Activated CD8-positive, alpha-beta memory T cell treated with anti-CD3 and anti-CD28 coated beads for 36 hours (primary cell): ENCODE measurements around the gene DPY19L1. TPM values are rescaled to one million over a fixed set of nuclear protein-coding genes. Genes with fewer than 3 reads are reported as not detected.
"Not testable (repeated sequence)": the region's sequence is repeated elsewhere in the genome, so short reads cannot be mapped to it uniquely, and the experiment has no call there.

Experiments
- CTCF ChIA-PET: fragments of 350-600 bp; sonication (Branson Sonifier 250); formaldehyde crosslinking; loops from one replicate; lab custom pipeline; 2021; ENCODE audit warnings: antibody characterized with exemption; lab: Charles Lee
- POLR2A ChIA-PET: fragments of 350-600 bp; sonication (Branson Sonifier 250); formaldehyde crosslinking; loops from one replicate; lab custom pipeline; 2021; ENCODE audit warnings: antibody characterized with exemption; lab: Charles Lee
- total RNA-seq, 2 experiments: library from RNA; stranded (reverse); gene quantifications; one replicate each; pipeline ENCODE4 v1.2.3, GENCODE V29; 2021

DPY19L1 gene
- total RNA-seq, 2 experiments from 2014 or later: 12.1 to 14.0 TPM

DNA sequence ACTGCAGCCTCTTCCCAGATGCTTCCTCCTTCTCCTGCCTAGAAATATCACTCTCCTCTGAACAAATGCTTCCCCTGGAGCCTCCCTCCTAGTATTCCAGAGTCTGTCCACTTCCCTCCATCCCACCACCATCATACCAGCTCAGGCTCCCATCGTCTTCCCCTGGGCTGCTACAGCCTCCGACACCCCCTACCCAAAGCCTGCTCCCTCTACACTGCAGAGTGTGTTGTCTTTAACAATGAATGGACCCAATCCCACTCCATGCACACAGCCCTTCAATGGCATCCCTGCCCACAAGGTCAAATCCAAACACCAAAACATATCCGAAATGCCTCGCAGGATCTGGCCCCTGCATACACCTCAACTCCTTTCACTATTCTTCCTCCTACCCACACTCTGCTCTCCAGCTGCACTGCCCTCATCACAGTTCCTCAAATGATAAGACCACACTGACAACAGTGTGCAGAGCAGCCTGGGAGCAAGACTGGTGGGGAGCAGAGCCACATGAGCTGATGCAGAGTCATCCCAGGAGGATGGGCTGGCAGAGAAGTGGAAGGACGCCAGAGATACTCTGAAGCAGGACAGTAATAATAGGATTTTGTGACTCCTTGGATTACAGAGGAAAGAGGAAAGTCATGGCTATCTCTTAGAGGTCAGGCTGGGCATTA is 40.7 kb downstream of the DPY19L1 start:
- CTCF ChIA-PET, POLR2A ChIA-PET: not testable (repeated sequence)

DNA sequence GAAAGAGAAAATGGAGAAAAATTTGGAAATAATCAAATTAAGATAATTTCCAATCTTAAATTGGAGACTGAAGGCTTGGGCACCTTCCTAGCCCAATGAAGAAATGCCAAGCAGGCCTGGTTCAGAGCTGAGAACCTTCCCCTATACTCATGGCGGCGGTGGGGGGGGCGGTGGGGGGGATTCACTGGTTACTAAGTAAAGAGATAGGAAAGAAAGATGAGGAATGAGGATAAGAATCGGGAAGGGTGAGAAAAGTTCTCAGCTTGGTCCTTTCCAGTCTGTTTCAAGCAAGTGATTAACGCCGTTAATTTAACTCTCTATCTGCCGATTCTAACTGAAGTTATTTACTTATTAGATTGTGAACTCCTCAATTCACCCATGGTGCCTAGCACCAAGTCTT is 41.5 kb downstream of the DPY19L1 start:
- ChIA-PET CTCF (no interaction called here), POLR2A (no interaction called here)

DNA sequence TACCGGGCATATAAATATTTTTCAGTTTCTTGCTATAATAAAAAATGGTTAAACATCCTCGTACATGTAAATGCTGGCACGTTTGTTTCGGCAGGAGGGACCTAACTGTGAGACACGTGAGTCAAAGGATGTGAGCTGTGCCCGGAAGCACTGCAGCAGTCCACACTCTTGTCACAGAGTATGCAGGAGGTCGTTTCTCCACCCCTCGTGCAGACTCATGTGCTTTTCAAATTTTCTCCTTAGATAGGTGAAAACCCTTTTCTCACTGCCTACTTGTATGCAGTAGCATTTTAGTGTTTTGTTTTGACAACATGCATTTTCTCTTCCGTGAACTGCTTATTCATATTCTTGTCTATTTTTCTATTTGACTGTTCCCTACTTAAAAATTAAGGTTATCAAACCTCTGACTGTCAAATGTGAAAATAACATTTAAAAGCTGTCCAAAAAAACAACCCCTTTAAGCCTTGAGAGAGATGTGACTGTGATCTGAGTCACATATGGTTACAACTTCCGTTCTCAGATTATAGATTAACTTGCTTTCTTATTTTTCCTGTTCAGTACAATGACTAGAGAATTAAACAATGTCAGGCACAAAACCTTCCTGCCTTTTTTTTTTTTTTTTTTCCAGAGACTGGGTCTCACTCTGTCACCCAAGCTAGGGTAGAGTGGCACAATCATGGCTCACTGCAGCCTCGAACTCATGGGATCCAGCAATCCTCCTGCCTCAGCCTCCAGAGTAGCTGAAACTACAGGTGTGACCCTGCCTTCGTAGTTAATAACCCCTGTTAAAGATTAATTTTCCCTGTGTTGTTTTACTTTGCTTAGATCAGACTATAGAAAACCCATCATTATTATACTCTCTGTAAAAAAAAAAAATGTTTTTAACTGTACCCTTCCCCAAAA is 45.1 kb downstream of the DPY19L1 start:
- CTCF ChIA-PET: interaction anchor here (0.7 kb wide), 1 partner anchor 59 kb away, joined by 4 read pairs; no protein-coding TSS in a partner anchor
- POLR2A ChIA-PET: no interaction called here

DNA sequence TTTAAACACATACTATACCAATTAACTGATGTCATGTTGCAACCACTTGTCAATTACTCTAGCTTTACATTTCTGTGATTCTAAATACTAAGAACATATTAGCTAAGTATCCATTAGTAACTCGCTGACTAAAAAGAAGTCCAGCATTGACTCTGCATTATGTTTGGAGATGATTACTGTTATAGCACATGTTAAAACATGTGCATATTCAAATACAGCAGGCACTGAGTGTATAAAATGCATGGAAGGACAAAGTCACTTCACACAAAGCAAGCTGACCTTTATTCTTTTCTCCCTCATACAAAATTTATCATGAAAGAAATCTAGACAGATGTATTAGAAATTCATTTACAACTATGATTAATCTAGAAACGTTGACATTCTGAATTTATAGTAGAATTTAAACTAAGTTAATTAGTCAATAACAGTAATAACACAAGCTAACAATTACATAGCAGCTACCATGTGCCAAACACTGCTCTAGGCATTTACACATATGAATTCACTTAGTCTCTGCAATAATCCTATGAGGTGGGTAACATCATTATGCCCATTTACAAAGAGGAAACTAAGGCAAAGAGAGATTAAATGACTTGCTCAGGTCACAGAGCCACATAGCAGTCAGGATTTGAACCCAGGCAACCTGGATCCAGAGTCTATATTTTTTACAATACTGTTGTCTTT is 48.7 kb downstream of the DPY19L1 start:
- CTCF ChIA-PET, POLR2A ChIA-PET: not testable (repeated sequence)

DNA sequence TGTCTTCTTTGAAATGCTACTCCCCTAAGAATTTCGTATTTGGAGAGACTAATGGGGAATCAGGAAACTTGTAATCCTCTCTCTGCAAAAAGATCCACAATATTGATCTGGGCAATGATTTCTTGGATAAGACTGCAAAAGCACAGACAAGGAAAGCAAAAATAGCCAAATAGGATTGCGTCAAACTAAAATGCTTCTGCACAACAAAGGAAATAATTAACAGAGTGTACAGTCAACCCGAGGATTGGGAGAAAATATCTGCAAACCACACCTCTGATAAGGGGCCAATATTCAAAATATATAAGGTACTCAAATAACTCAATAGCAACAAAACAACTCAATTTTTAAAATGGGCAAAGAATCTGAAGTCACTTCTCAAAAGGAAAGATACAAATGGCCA is 52.1 kb downstream of the DPY19L1 start:
- CTCF ChIA-PET, POLR2A ChIA-PET: not testable (repeated sequence)

DNA sequence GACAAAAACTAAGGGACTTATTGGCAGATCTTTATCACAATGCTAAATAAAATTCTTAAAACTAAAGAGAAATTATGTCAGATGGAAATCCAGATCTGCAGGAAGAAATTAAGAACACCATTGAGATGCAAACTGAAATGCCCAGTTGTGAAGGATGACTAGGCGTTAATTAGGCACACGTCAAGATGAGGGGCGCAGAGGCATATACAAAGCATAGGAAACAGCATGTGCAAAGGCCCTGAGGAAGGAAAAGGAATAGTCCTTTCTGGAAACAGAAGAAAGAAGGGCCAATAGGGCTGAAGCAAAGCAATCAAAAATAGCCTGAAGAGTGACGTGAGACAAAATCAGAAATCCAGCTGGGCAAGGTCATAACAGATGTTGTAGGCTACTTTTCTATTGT is 53.1 kb downstream of the DPY19L1 start:
- POLR2A ChIA-PET, CTCF ChIA-PET: not testable (repeated sequence)

DNA sequence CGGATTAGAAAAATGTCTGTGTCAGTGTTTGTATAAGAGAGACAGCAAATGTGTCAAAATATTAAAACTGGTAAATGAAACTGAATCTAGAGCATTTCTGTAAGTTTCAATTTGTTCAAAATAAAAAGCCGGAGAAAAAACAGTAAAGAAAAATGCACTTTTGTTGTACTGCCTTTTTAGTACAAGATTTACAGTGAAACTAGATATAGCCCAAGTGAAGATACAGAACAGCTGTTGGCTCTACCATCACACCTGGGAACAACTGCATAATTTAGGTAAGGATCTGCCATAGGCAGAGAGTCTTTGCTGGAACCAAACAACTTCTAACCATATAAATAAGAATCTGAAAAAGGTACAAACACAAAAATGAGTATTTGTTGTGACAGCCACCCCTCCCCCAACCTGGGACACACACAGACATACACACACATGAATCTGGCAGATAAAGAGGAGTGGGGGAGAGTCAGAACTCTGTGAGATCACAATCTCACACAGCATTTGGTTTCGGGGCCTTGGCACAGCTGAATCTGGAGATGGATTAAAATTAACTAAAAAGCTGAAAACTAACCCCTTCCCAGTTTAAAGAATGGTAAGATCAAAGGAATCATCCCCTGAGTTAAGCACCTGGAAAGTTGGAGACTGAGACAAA is 54.8 kb downstream of the DPY19L1 start:
- ChIA-PET POLR2A (no interaction called here), CTCF (no interaction called here)

DNA sequence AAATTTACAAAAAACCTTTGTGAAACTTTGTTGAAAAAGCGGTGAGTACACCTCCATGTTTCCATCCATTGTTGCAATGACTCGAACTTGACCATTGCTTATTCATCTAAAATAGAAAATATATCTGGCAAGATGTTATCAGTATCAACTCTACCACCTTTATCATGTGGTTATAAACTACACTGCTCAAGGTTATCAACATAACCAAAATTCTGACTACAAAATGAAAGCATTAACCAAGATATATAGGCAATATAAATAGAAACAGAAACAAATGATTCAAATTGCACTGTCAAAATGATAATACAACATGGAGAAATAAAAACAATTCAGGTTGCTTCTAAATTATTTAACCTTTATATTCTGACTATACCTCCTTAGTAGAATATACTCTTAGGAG is 58.2 kb downstream of the DPY19L1 start:
- CTCF ChIA-PET, POLR2A ChIA-PET: not testable (repeated sequence)

DNA sequence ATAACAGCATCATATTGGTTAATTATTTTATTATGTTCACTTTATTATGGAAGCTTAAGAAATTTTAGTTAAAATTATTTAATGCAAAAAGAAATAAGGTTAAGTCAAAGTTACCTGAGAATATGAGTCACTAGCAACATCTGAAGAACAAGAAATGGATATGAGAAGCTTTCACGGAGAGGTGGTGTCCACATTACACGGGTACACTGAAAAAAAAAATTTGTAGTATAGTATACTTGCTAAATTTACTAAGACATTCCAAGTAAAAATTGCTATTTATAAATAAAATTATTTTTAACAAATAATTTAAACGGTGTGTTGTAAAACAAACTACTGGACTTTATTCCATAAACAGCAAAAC is 63.9 kb downstream of the DPY19L1 start:
- POLR2A ChIA-PET: no interaction called here

DNA sequence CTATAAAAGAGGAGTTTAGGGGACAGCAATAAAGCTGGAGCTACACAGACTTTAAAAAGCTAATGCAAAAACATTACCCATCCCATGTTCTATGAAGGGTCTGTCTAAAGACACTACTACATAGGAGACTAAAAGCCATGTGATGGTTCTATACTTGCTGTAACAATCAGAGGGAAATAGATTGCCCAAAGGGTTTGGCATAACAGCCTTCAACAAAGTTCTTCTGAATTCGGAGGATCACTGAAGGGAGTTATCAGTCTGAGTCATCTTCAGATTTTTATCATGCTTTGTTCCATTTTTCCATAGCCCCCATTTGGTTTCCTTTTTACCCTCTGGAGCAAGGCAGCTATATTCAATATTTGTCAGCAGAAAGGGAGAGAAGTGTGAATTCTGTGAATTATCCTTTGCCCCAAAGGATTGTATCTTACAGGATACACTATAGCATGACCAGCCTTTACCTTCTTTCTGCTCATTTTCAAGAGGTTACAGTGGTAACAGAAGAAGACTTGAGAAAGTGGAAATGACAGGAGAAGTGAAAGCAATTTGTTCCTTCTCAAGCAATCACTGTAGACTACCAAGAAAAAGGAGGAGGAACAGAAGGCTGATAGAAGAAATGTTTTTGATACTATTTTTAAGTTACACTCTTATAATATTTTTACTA is 64.4 kb downstream of the DPY19L1 start:
- CTCF ChIA-PET, POLR2A ChIA-PET: not testable (repeated sequence)

More for the DNA sequence above, 63.9 kb downstream of the DPY19L1 start:
- CTCF ChIA-PET: no interaction called here

DNA sequence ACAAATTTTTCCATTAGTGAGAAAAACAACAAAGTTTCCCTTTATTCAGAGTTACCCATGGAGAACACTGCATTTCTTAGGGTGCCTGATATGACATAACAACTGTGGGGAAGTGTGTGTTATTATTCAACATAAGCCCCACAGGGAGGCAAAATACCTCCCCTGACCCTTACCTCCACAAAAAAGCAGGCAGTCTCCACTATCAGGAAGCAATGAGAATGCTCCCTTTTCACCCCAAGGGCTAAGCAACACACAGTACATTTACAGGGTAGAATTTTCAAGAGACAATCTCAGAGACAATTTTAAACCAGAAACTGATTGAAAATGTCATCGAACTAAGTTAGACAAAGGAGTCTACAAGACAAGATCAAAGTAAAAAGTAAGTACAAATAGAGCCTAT is 69.5 kb downstream of the DPY19L1 start:
- POLR2A ChIA-PET, CTCF ChIA-PET: not testable (repeated sequence)

DNA sequence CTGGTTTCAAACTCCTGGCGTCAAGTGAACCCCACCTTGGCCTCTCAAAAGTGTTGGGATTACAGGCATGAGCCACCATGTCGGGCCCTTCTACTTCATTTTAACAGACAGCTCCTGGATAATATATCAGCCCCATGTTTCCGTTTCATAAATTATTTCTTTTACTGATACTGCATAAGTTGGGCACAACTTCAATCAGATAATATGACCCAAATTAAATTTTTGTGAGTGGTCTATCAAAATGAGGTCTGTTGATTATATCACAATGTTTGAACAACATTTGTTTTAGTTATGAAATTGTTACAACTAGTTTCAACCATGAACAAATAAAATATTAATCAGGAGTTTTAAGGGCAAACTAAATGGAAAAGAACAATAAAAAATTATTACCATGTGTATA is 70.8 kb downstream of the DPY19L1 start:
- CTCF ChIA-PET, POLR2A ChIA-PET: not testable (repeated sequence)

DNA sequence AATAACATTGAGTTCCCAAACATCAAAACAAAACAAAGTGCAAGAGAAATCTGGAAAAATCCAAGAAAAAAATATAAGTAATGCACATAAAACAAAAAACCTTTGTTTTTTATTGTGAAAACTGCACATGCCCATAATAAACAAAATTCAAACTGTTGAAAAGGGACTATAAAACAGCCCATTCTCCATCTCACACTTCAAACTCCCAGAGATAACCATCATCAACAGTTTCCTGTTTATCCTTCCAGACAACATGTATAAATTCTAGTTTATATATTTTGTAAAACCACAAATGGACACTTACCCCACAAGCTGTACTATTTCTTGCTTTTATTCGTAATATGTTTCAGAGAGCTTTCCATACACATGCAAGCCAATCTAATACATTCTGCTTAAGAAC is 79.3 kb downstream of the DPY19L1 start:
- POLR2A ChIA-PET: no interaction called here
- CTCF ChIA-PET: no interaction called here

DNA sequence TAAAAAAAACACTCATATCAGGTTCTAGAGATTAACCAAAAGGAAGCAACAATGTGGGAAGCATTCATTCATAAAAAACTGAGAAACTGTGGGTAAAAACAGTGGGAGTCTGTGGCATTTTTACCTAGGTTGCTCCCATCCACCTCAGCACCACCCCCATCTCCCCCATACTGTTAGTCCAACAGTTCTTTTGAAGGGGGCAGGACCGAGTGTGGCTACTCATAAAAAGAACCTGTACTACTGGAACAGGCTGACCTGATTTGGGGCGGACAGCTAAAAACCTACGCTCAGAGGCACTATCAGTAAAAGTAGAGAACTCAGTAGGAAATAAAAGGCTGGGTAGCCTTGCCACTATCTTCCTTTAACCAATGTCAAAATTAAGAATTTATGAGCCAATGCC is 84.5 kb downstream of the DPY19L1 start:
- ChIA-PET POLR2A (no interaction called here), CTCF (no interaction called here)

DNA sequence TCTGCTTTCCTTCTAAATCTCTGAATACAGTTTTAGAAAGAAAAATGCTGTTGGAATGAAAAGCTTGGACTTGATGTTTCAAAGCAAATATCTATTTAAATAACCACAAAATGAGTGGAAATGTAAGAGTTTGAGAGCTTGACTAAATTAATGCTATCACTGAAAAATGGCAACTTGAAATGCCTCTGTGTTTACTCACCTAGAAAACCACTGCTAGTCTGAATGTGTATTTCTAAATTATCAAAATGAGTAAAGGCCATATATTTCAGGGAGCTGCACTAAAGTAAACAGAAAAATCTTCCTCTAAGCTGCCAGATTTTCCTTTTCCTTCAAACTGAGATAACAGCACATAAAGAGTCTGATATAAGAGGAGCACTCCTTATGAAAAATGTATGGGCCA is 87.9 kb downstream of the DPY19L1 start:
- ChIA-PET CTCF (no interaction called here), POLR2A (no interaction called here)

DNA sequence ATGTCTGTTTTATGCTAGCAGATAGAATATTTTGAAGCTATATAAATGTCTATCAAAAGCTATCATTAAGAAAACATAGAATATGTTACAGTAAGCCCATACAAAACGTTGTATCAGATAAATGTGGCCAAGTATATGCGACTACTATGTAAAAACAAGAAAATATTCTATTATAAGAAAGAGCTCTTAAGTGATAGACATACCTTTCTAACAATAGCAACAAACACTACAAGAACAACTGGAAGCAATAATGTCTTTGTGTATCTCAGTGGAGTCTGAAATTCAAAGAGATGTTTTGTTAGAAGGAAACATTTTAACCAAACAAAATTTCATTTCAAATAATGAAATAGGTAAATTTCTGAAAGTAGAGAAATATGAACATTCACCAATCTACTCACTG is 89.9 kb downstream of the DPY19L1 start:
- POLR2A ChIA-PET, CTCF ChIA-PET: not testable (repeated sequence)

DNA sequence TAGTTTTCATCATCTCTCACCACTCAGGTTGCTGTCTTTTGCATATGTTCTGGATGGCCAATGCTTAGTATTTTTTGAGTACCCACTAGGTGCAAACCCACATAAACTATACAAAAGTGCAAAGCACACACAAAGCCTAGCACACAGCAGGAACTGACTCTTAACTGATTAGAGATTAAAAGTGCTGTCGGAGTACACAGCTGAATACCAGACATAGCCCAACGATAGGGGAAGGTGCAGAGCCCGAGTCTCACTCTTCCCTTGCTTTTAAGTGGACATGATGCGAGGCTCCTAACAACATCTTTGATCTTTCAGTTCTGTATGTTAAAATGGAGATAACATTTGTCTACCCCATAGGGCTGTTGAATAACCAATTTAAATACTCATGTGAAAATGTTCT is 90.8 kb downstream of the DPY19L1 start:
- CTCF ChIA-PET: no interaction called here
- POLR2A ChIA-PET: no interaction called here

DNA sequence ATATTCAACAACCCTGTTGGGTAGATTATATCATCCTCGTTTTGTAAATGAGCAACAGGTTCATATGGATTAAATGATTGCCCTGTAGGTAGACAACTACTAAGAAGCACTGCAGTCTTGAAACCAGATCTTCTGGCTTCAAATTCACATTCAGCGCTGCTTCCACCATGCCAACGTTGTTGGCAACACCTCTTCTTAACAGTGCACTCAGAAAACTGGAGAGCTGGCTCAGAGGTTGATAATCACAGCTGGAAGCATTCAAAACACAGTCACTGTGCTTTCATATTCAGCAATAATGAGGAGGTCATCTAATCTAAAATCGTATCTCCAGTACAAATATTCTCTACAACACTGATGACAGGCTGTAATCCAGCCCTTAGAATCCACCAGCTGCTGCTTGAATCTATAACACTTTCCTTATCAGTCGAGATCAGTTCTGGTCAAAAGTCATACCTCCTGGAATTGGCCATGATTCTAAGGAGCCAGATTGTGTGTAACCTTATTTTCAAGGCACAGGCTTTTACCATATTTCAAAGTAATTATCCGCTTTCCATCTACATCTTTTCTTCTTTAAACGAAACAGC is 91.3 kb downstream of the DPY19L1 start:
- POLR2A ChIA-PET, CTCF ChIA-PET: not testable (repeated sequence)

DNA sequence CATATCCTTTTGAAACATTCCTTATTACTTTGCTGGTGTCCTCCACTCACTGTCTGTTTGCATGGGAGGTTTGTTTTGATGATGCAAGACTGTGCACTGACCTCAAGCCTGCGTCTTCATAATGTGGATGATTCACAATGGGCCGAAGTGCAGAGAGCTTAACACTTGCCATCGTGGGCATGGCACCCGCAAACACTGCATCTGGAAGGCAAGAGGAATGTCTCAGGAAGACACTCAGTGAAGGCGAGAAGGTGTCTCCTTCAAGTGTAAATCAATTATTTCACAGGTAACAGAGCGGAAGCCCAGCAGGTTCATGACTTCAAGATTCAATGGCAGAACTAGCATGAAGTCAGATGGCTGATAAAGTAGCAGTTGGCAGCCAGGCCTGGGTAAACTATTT is 98.1 kb downstream of the DPY19L1 start:
- ChIA-PET POLR2A (no interaction called here), CTCF (no interaction called here)
